ENCODE results near the gene DPM2. TPM values are rescaled to one million over a fixed set of nuclear protein-coding genes. Genes with fewer than 3 reads are reported as not detected.

Gene DPM2
- total RNA-seq, 4 donors from 2014 or later: 17.3 to 43.3 (median 35.5) TPM

GRCh38 chr9:127897193-127897692 lies 40.4 kb downstream of the DPM2 start:
- Histone ChIP-seq H3K27me3 (no peaks in the 10 kb centered on the region), H3K4me3 (replicated peaks in 1 of 3) (peak overlapping the region in 1 of 3 donors; percentile 94), H3K36me3 (peaks cover 27 to 34% of the 10 kb centered on the region in 2 donors), H3K27ac (peak overlapping the region; percentile 47 to 92 (median 91)), H3K9me3 (no peaks in the 10 kb centered on the region), H3K4me1 (peaks cover 16 to 20% of the 10 kb centered on the region in 2 donors)
- TF ChIP-seq CTCF (IDR thresholded peaks at IDR 0.05) (no peak), POLR2A (IDR thresholded peaks at IDR 0.05) (no peak)
- intact Hi-C loops (cut with DNase I): no loop called here
- DNase-seq: peak; percentile 69 to 70
- 26 to 33% methylated on average over 6 to 8 of the region's 19 CpGs for WGBS, 2 donors

- no peak for DNase-seq
- TF ChIP-seq CTCF (IDR thresholded peaks at IDR 0.05) (no peak), POLR2A (IDR thresholded peaks at IDR 0.05) (no peak)
- intact Hi-C loops (cut with DNase I): no loop called here
- no peaks in the 10 kb centered on the region for H3K9me3 ChIP-seq
- H3K27me3 ChIP-seq: no peaks in the 10 kb centered on the region
- no peak overlapping the region for H3K4me3 ChIP-seq (replicated peaks in 1 of 3)
- peak overlapping the region; percentile 47 to 92 (median 91) for H3K27ac ChIP-seq
- H3K36me3 ChIP-seq: peaks cover 27 to 34% of the 10 kb centered on the region in 2 donors
- peaks cover 16 to 20% of the 10 kb centered on the region in 2 donors for H3K4me1 ChIP-seq
- WGBS, 2 donors: 71 to 76% methylated on average over 13 to 15 of the region's 16 CpGs
Measured at GRCh38 chr9:127896395-127897192, 41.1 kb downstream of the DPM2 start.

- Histone ChIP-seq H3K4me3 (replicated peaks in 1 of 3) (no peak overlapping the region), H3K27me3 (no peaks in the 10 kb centered on the region), H3K9me3 (no peaks in the 10 kb centered on the region), H3K36me3 (peaks cover 27 to 37% of the 10 kb centered on the region in 2 donors), H3K4me1 (peaks cover 16 to 20% of the 10 kb centered on the region in 2 donors), H3K27ac (no peak overlapping the region)
- no peak for TF ChIP-seq POLR2A (IDR thresholded peaks at IDR 0.05)
- TF ChIP-seq CTCF (IDR thresholded peaks at IDR 0.05): no peak
- DNase-seq: no peak
- intact Hi-C loops (cut with DNase I): no loop called here
- WGBS, 2 donors: 91 to 98% methylated on average over 8 of the region's 8 CpGs
Measured at GRCh38 chr9:127895811-127896210, 41.8 kb downstream of the DPM2 start.

GRCh38 chr9:127893392-127893791 lies 44.3 kb downstream of the DPM2 start:
- H3K27ac ChIP-seq: no peak overlapping the region
- DNase-seq: no peak
- H3K27me3 ChIP-seq: no peaks in the 10 kb centered on the region
- intact Hi-C loops (cut with DNase I): no loop called here
- H3K36me3 ChIP-seq: peaks cover 35 to 42% of the 10 kb centered on the region in 2 donors
- 91 to 98% methylated on average over 4 of the region's 4 CpGs for WGBS, 2 donors
- no peaks in the 10 kb centered on the region for H3K9me3 ChIP-seq
- TF ChIP-seq POLR2A (IDR thresholded peaks at IDR 0.05) (no peak), CTCF (IDR thresholded peaks at IDR 0.05) (no peak)
- no peak overlapping the region for H3K4me3 ChIP-seq (replicated peaks in 1 of 3)
- H3K4me1 ChIP-seq: peaks cover 7 to 11% of the 10 kb centered on the region in 2 donors

- Histone ChIP-seq H3K4me3 (replicated peaks in 1 of 3) (no peak overlapping the region), H3K4me1 (peaks cover 5 to 13% of the 10 kb centered on the region in 2 donors), H3K27me3 (no peaks in the 10 kb centered on the region), H3K27ac (no peak overlapping the region), H3K36me3 (peaks cover 35 to 42% of the 10 kb centered on the region in 2 donors), H3K9me3 (no peaks in the 10 kb centered on the region)
- DNase-seq: no peak
- 88 to 89% methylated on average over 6 of the region's 6 CpGs for WGBS, 2 donors
- TF ChIP-seq POLR2A (IDR thresholded peaks at IDR 0.05): no peak
- TF ChIP-seq CTCF (IDR thresholded peaks at IDR 0.05): no peak
- intact Hi-C loops (cut with DNase I): no loop called here
Measured at GRCh38 chr9:127892831-127893230, 44.8 kb downstream of the DPM2 start.

Measured in thyroid gland (tissue), 4 donors.